ENCODE data around the gene PLTP. TPM values are rescaled to one million over a fixed set of nuclear protein-coding genes. Genes with fewer than 3 reads are reported as not detected.

The PLTP gene
- polyA plus RNA-seq, 1 donor from 2014 or later, result 7.0 TPM

- H3F3A ChIP-seq (ENCODE audit: insufficient read depth, low read length, poor library complexity, severe bottlenecking), result no peaks in the 10 kb centered on the region
- H3K4me3 ChIP-seq (ENCODE audit: low read length), result no peak overlapping the region
- no peaks in the 10 kb centered on the region for H4K20me1 ChIP-seq (ENCODE audit: insufficient read depth)
- H3K9me3 ChIP-seq (ENCODE audit: low read length), result no peaks in the 10 kb centered on the region
- H3K4me2 ChIP-seq (ENCODE audit: low read length), result no peak overlapping the region
- no peak overlapping the region for H2AFZ ChIP-seq (ENCODE audit: low read depth, low read length)
- H3K27ac ChIP-seq (ENCODE audit: low read length), result no peak overlapping the region
- H3K79me2 ChIP-seq (replicated peaks; ENCODE audit: insufficient read depth, low read length), result no peaks in the 10 kb centered on the region
- peaks cover 10% of the 10 kb centered on the region for H3K36me3 ChIP-seq (ENCODE audit: insufficient read depth, low read length)
- no peaks in the 10 kb centered on the region for H3K9me2 ChIP-seq (ENCODE audit: insufficient read depth, low read length)
- no peak overlapping the region for H3K9ac ChIP-seq (ENCODE audit: low read length)
- TF ChIP-seq SMC3 (conservative IDR thresholded peaks at IDR 0.05; ENCODE audit: poor library complexity), result no peak
- TF ChIP-seq, protein P1, sequence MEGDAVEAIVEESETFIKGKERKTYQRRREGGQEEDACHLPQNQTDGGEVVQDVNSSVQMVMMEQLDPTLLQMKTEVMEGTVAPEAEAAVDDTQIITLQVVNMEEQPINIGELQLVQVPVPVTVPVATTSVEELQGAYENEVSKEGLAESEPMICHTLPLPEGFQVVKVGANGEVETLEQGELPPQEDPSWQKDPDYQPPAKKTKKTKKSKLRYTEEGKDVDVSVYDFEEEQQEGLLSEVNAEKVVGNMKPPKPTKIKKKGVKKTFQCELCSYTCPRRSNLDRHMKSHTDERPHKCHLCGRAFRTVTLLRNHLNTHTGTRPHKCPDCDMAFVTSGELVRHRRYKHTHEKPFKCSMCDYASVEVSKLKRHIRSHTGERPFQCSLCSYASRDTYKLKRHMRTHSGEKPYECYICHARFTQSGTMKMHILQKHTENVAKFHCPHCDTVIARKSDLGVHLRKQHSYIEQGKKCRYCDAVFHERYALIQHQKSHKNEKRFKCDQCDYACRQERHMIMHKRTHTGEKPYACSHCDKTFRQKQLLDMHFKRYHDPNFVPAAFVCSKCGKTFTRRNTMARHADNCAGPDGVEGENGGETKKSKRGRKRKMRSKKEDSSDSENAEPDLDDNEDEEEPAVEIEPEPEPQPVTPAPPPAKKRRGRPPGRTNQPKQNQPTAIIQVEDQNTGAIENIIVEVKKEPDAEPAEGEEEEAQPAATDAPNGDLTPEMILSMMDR (IDR thresholded peaks at IDR 0.05; ENCODE audit: poor library complexity, severe bottlenecking), result no peak
- TF ChIP-seq TAF1 (IDR thresholded peaks at IDR 0.05; ENCODE audit: low read depth), result no peak
- TF ChIP-seq POLR2AphosphoS5 (IDR thresholded peaks at IDR 0.05), result no peak
- no peaks in the 10 kb centered on the region for H3K27me3 ChIP-seq (ENCODE audit: insufficient read depth, low read depth, low read length)
Observed at GRCh38 chr20:45953672-45954071, 41.7 kb upstream of the PLTP start.

GRCh38 chr20:45952861-45953260, 40.9 kb upstream of the PLTP start:
- peaks cover 15% of the 10 kb centered on the region for H3K36me3 ChIP-seq (ENCODE audit: insufficient read depth, low read length)
- no peaks in the 10 kb centered on the region for H3K79me2 ChIP-seq (replicated peaks; ENCODE audit: insufficient read depth, low read length)
- H3K9ac ChIP-seq (ENCODE audit: low read length), result no peak overlapping the region

More at GRCh38 chr20:45952861-45953260, 40.9 kb upstream of the PLTP start:
- H3K9me2 ChIP-seq (ENCODE audit: insufficient read depth, low read length), result no peaks in the 10 kb centered on the region
- H3K4me2 ChIP-seq (ENCODE audit: low read length), result no peak overlapping the region
- no peaks in the 10 kb centered on the region for H3K9me3 ChIP-seq (ENCODE audit: low read length)
- H3K4me3 ChIP-seq (ENCODE audit: low read length), result no peak overlapping the region
- TF ChIP-seq POLR2AphosphoS5 (IDR thresholded peaks at IDR 0.05) (no peak), SMC3 (conservative IDR thresholded peaks at IDR 0.05; ENCODE audit: poor library complexity) (no peak), RAD21 (conservative IDR thresholded peaks at IDR 0.05) (no peak), EP300 (conservative IDR thresholded peaks at IDR 0.05; ENCODE audit: poor library complexity, severe bottlenecking) (no peak), MXI1 (conservative IDR thresholded peaks at IDR 0.05; ENCODE audit: poor library complexity, severe bottlenecking) (no peak), TAF1 (IDR thresholded peaks at IDR 0.05; ENCODE audit: low read depth) (no peak), EZH2 (IDR thresholded peaks at IDR 0.05; ENCODE audit: borderline replicate concordance, insufficient read depth, low read length, poor library complexity, severe bottlenecking) (no peak)
- TF ChIP-seq, protein P1 (IDR thresholded peaks at IDR 0.05; ENCODE audit: poor library complexity, severe bottlenecking), result no peak
- TF ChIP-seq, protein P2, sequence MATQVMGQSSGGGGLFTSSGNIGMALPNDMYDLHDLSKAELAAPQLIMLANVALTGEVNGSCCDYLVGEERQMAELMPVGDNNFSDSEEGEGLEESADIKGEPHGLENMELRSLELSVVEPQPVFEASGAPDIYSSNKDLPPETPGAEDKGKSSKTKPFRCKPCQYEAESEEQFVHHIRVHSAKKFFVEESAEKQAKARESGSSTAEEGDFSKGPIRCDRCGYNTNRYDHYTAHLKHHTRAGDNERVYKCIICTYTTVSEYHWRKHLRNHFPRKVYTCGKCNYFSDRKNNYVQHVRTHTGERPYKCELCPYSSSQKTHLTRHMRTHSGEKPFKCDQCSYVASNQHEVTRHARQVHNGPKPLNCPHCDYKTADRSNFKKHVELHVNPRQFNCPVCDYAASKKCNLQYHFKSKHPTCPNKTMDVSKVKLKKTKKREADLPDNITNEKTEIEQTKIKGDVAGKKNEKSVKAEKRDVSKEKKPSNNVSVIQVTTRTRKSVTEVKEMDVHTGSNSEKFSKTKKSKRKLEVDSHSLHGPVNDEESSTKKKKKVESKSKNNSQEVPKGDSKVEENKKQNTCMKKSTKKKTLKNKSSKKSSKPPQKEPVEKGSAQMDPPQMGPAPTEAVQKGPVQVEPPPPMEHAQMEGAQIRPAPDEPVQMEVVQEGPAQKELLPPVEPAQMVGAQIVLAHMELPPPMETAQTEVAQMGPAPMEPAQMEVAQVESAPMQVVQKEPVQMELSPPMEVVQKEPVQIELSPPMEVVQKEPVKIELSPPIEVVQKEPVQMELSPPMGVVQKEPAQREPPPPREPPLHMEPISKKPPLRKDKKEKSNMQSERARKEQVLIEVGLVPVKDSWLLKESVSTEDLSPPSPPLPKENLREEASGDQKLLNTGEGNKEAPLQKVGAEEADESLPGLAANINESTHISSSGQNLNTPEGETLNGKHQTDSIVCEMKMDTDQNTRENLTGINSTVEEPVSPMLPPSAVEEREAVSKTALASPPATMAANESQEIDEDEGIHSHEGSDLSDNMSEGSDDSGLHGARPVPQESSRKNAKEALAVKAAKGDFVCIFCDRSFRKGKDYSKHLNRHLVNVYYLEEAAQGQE (IDR thresholded peaks at IDR 0.05; ENCODE audit: borderline replicate concordance), result no peak
- no peak overlapping the region for H2AFZ ChIP-seq (ENCODE audit: low read depth, low read length)
- no peaks in the 10 kb centered on the region for H3F3A ChIP-seq (ENCODE audit: insufficient read depth, low read length, poor library complexity, severe bottlenecking)
- H3K27ac ChIP-seq (ENCODE audit: low read length), result no peak overlapping the region
- H3K27me3 ChIP-seq (ENCODE audit: insufficient read depth, low read depth, low read length), result no peaks in the 10 kb centered on the region
- no peaks in the 10 kb centered on the region for H4K20me1 ChIP-seq (ENCODE audit: insufficient read depth)

All from neural cell (in vitro differentiated cells).